Peyer's patch (tissue), 4 donors: ENCODE data around the gene CS.

Source experiments
- POLR2A ChIP-seq, 2 donors: fragments of 450-650 bp; IDR thresholded peaks; one replicate each; pipeline ENCODE4 v1.5.1; 2017; ENCODE audit warnings: antibody characterized with exemption in 2 of 2, mild to moderate bottlenecking in 2 of 2, moderate library complexity in 2 of 2
- TF ChIP-seq, protein P1 (sequence below), 6 experiments: fragments of 450-650 bp in 4 of 6; fragments of 200-600 bp in 2 of 6; sonication (generic) in 1 of 6; IDR thresholded peaks; one replicate each; pipeline ENCODE4 v1.5.1; 2017 to 2019; ENCODE audit warnings: antibody characterized with exemption in 6 of 6, mild to moderate bottlenecking in 3 of 6, moderate library complexity in 1 of 6

DNA sequence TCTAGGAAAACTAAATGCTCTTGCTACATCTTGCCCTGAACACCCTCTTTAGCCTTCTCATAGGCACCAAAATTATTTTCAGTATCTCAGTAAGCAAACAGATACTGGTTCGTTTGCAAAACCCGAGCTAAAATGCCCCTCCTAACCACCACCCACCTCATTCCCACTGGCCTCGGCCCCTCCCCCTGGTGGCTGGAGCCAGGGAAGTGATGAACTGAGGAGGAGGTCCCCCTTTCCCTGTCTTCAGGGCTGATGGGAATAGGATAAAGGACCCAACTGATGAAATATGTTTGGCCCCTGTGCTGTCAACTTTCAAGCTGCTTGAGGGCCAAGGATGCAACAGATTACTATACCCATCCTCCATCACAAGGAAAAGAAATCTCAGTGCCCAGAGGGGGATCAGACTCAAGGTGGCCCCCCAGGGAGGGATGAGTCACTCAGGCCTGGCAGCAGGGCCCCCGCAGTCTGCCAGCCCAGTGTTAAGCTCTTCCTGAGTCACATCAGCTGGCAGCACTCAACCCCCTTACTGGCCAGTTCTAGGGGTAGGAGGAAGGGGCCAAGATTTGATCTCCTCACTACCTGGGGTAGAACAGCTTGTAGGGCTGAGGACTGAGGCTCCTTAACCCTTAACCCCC lies 43.7 kb downstream of the CS start:
- TF ChIP-seq POLR2A (IDR thresholded peaks at IDR 0.05) = no peak
- TF ChIP-seq, protein P1, sequence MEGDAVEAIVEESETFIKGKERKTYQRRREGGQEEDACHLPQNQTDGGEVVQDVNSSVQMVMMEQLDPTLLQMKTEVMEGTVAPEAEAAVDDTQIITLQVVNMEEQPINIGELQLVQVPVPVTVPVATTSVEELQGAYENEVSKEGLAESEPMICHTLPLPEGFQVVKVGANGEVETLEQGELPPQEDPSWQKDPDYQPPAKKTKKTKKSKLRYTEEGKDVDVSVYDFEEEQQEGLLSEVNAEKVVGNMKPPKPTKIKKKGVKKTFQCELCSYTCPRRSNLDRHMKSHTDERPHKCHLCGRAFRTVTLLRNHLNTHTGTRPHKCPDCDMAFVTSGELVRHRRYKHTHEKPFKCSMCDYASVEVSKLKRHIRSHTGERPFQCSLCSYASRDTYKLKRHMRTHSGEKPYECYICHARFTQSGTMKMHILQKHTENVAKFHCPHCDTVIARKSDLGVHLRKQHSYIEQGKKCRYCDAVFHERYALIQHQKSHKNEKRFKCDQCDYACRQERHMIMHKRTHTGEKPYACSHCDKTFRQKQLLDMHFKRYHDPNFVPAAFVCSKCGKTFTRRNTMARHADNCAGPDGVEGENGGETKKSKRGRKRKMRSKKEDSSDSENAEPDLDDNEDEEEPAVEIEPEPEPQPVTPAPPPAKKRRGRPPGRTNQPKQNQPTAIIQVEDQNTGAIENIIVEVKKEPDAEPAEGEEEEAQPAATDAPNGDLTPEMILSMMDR (IDR thresholded peaks at IDR 0.05) = no peak
